TTC549 (cell line): ENCODE results near the gene SIGLEC1.

Experiments
- FAIRE-seq: peaks from 2 replicates; lab custom pipeline; 2012; peaks lifted over from hg19 to GRCh38; lab: Jason Lieb, UNC

SIGLEC1 gene

DNA sequence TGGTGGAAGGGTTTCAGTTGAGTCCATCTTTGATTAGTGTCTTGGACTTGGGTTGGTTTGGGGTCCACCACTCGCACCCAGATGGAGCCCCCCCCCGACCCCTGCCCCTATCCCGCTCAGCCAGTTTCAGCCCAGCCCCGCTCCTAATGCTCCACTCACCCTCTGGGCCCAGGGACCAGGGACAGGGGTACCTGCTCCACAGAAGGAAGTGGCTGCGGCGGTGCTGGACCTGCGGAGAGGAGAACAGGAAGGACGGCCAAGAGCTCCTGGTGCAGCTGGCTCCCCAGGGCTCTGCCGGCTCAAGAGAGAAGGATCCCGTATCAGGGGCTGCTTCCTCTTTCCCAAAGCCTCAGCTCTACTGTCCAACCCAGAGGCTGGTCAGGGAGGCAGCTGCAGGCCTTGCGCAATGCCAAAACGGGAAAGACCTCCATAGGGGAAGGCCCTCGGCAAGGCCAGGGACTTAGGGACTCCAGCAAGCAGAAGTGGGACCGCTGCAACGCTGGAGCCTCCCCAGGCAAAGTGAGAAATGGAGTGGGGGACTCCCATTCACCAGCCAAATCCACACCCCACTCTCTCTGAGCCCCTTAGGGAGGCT, at the start of gene SIGLEC1:
Gene SIGLEC1, minus strand, starts transcription at position 322 of the 595 bp plus-strand sequence. CDS start 5,472 bp downstream, outside the sequence.
- FAIRE-seq, result no peak

DNA sequence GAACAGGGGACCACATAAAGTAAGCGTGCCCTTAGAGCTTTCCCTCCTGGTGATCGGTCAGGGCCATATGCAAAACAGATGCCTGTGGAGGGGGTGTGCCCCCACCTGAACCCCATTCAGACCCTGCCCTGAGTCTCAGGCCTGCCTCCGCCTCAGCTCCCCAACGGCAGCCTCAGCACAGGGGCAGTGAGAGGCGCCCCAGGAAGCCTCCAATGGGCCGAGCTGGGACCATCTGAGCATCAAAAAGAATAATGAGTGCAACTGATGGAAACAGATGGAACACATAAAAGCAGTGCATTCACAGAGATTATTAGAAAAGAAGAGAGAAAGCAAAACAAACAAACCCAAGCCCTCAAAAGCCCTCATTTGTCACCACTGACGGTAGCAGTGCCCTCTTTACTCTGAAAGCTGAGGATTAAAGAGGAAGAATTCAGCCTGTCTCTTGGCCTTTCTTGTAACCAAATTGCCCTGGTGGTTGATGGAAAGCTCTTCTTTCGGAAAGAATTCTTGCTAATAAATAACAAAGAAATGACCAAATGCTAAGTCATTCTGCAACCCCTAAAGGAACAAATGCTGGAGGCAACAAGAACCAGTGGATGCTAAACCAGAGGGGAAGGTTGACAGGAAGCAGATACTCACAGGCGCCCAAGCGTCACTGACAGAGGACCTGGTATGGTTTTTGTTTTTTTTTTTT, 48.4 kb upstream of the SIGLEC1 start:
- FAIRE-seq, result no peak

DNA sequence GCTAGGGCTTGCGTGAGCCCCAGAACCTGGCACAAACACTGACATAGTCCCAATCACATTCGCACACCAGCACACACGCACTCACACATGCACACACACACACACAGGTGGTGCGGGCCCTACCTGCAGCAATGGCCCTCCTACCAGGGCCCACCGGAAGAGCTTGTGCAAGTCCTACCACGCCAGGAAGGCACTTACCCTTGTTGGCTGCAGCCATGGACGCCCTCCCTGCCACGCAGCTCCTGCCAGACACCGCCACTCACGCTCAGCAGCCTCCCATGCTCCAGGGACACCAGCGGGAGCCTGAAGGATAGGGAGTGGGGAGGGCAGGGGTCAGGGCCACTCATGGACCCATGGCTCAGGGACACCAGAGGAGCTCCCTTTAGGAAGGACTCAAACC, 47.5 kb upstream of the SIGLEC1 start:
- FAIRE-seq, result no peak

DNA sequence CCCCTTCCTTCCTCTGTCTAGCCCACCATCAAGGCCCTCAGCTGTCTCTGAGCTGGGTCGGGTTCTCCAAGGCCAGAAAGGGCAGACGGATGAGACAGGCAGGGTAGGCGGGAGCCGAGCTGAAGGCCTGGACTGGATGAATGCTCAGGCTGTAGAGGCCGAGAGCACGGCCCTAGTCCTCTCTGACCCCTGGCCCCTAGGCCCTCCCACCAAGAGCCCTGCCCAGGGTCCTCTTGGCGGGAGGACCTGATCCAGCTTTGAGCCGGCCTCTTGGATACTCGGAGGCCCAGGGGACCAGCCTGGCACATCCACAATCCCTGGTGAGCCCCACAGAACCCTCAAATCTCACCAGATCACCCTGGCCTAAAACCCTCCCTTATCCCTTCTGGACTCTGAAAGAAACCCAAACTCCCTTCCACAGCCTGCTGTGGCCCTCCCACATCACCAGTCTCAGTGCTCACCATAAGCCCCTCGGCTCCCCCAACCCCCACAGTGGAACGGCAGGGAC, 47.0 kb upstream of the SIGLEC1 start:
- no peak for FAIRE-seq

DNA sequence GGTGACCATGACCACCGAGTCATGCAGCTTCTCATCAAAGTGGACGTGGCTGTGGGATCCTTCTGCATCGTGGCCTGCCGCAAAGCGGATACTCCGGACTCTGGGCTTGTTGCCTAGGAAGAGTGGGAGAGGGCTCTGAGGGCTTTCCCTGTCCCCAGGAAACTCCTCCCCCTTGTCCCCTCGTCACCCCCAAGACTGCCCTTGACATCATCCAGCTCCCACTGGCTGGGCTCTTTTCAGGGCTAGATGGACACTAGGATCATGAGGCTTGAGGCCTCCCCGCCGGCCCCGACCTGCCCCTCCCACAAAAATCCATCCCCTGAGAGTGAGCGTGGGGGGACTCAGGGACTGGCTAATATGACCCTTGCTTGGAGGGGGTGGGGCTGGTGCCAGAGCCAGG, 46.2 kb upstream of the SIGLEC1 start:
- FAIRE-seq, result no peak

DNA sequence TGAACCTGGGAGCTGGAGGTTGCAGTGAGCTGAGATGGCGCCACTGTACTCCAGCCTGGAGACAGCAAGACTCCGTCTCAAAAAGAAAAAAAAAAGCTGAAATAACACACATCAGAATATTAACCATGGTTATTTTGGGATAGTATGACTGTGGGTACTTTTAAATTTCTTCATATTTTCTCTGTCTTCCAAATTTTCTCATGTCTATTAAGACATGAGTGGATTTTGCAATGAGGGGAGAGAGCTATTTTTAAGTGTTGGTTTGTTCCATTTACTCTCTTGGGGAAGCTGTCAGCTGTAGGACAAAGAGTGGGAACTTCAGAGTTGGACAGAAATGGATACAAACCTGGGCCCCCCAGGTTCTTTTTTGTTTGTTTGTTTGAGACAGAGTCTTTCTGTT, 44.9 kb upstream of the SIGLEC1 start:
- FAIRE-seq, result no peak

DNA sequence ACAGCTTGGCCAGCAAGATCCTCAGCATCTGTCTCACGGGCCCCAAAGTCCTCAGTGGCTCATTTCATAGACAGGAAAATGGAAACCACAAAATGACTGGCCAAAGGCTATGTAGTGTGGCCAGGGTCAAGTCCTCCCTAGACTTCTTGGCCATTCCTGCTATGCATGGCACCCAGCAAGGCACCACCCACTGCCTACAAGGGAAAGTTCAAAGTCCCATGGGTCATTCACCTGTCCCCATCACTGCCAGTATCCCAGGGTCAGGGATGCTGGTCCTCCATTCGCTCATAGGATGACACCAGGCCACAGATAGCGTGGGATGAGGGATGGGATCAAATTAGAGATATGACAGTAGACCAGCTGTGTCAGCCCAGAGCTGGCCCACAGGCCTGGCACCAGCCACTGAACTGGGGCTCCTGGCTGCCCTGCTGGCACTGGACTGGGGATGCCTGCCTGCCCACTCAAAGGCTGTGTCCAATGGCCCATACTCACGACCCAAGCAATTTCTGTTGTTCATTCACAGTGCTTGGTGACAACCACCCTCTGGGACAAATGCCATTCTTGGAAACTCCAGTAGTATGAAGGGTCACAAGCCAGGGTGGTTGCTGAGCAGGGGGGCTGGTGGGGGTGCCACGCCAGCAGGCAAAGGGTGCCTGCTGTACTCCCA, 43.5 kb upstream of the SIGLEC1 start:
- FAIRE-seq, result no peak

DNA sequence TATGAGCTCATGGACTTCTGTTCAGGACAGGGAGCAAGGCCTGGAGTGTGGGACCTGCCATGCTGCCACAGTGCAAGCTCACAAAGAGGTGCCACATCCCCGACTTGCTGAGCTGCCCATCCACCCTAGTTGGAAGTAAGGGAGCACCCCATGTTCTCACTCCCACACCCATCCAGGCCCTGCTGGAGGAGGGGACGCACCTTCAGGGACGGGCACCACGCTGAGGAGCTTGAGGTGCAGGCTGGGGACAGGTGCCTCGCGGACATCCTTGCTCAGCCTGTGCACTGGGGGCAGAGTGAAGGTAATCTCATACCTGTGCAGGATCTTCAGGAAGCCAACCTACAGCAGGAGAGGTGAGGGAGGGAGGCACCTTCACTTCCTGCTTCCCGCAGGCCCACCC, 42.9 kb upstream of the SIGLEC1 start:
- FAIRE-seq, result no peak

DNA sequence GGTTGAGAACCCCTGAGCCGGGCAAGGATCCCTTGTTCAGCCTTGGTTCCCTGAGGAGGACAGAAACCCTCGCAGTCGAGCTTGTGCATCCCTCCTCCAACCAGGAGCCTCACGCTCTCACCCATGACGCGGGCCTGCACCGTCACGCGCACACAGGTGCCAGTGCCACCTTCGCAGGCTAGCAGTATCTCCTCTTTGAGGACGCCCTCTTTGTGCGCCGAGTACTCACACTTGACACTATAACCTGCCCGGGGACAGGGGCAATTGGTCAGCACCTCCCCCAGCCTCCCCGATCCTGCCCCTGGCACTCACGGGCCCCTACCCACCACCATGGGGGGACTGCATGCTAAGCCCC, 41.9 kb upstream of the SIGLEC1 start:
- FAIRE-seq, result no peak

DNA sequence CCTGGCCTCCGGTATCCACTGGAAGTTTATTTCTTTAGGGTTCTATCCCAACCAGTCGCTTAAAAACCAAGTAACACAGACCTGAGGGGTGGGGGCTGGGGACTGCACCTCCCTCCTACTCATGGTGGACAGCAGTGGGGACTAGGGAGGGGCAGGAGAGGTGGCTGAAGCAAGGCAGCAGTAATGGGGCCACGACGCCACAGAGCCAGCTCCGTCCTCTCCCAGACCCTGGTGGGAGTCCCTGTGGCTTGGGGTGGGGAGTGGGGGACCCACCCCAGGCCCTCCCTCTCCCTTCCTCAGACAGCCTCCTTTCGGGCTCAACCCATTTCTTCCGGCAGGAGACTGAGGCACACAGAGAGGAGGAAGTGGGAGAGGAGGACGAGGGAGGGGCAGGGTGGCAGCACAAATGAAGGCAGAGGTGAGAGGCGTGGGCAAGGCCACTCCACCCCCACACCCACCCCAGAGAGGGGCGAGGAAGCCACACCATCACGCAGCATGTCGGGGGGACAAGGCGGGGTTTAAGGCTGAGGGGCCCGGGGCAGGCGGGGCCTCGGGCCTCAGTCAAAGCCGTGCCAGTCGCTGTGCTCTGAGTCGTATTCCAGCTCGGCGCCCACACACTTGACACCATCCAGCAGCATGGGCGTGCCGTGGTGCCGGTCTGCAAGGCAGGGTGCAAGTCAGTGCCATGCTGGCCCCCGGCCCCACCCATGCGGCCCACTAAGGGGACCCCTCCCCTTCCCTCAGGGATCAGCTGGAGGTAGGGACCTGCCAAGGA, 41.3 kb upstream of the SIGLEC1 start:
- FAIRE-seq, result no peak

DNA sequence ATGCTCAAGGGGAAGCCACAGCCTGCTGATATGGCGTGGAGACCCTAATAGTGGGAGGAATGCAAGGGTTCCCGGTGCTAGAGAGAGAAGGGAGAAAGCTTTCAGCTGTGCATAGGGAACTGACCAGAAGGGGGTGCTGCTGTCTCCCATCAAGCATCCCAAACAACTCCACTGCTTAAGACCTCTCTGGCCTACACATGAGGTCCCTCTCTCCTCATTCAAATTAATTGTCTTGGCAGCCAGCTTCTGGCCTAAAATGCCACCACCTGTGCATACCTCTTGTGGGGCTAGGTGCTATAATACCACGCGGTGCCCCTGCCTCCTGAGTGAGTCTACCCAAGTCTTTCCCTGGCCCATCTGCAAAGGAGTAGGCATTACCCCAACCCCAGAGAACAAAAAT, 40.7 kb upstream of the SIGLEC1 start:
- no peak for FAIRE-seq

DNA sequence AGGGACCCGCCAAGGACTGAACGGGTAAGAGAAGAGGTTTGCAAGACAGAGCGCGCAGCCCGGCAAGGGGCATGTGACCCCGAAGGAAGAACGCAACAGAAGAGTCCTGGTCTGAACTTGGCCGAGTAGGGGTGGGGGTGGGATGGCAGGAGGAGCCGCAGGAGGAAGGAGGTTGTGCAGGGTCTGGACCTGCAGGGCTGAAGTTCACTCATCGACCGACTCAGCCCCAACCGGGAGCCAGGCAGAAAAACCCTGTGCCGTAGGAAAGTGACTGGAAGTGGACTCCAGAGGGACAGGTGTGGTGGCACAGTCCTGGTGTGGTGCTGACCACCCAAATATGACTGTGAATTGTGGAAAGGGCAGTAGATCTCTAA, 40.0 kb upstream of the SIGLEC1 start:
- FAIRE-seq, result no peak

DNA sequence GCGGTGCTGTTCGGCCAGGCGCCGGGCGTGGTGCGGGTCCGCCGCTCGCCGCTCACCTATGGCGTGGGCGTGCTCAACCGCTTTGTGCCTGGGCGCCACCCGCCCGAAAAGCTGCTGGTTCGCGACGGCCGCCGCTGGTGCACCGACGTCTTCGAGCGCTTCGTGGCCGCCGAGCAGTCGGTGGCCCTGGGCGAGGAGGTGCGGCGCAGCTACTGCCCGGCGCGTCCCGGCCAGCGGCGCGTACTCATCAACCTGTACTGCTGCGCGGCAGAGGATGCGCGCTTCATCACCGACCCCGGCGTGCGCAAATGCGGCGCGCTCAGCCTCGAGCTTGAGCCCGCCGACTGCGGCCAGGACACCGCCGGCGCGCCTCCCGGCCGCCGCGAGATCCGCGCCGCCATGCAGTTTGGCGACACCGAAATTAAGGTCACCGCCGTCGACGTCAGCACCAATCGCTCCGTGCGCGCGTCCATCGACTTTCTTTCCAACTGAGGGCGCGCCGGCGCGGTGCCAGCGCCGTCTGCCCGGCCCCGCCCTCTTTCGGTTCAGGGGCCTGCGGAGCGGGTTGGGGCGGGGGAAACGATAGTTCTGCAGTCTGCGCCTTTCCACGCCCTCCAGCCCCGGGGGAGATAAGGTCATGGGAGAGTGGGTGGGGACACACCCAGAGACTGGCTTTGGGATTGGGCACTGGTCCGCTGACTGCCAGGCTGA, 39.4 kb upstream of the SIGLEC1 start:
- no peak for FAIRE-seq

DNA sequence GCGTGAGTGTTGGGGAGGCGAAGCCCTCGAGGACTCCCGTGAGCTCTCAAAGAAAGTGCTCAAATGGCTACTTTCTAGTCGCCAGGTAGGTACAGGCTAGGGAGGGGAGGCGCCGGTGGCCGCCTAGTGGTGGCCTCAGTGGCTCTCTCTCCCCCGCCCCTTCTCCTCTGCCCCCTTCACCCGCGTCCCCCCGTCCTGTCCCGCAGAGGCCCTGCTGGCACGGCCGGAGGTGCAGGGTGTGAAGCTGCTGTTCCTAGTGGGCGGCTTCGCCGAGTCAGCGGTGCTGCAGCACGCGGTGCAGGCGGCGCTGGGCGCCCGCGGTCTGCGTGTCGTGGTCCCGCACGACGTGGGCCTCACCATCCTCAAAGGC, 38.9 kb upstream of the SIGLEC1 start:
- FAIRE-seq, result no peak

DNA sequence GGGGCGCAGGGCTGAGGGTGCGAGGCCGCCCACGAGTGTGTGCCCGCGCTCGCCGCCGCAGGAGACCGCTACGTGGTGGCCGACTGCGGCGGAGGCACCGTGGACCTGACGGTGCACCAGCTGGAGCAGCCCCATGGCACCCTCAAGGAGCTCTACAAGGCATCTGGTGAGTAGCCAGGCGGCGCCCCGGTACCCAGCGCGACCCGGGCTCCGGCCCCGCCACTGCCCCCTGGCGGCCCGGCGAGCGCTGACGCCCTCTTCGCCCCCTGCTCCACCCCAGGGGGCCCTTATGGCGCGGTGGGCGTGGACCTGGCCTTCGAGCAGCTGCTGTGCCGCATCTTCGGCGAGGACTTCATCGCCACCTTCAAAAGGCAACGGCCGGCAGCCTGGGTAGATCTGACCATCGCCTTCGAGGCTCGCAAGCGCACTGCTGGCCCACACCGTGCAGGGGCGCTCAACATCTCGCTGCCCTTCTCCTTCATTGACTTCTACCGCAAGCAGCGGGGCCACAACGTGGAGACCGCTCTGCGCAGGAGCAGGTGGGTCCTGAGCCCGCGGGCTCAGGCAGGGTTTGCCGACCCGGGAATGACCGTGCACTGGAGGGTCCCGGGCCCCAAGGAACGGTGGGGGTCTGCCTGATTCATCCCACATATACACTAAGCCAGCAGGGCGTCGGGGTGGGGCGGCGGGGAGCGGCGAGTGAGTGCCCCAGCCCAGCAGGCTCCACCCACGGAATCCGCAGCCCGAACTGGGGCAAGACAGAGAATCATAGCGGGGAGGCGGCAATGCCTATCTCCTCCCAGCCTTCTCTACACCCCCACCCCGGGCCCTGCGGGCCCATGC, 37.5 kb upstream of the SIGLEC1 start:
- FAIRE-seq, result no peak

DNA sequence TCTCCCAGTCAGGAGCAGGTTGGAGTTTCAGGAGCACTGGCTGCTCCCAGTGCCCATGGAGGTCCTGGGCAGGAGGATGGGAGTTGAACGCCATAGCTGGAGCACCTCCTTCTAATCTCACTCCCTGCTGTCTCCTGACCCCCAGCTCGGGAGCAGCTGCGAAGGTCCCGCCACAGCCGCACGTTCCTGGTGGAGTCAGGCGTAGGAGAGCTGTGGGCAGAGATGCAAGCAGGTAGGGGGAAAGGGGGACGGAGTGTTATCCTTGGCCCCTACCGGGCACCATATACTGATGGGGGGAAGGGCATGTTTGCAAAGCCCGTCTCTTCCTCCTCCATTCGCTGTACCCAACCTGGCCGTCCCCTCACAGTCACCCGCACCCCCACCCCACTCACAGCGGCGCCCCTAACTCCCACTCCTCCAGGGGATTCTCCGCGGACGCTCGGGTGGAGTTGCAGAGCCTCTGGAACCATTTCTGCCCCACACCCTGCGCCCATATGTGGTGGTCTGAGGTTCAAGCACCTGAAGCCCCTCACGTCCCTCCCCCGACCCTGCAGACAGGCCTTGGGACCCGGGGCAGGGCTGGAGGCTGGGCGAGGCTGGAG, 36.8 kb upstream of the SIGLEC1 start:
- no peak for FAIRE-seq

DNA sequence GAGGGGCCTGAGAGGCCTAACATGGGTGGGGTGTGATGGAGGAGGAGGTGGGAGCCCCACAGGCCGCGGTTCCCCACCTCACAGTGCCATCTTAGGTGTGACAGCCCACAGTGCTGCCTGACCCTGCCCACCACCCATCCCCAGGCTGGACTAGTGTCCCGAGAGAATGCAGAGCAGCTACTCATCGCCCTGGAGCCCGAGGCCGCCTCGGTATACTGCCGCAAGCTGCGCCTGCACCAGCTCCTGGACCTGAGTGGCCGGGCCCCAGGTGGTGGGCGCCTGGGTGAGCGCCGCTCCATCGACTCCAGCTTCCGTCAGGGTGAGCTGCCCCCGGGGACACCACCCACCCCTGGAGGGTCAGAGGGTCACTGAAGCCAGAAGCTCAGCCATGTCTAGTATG, 35.7 kb upstream of the SIGLEC1 start:
- FAIRE-seq, result no peak

DNA sequence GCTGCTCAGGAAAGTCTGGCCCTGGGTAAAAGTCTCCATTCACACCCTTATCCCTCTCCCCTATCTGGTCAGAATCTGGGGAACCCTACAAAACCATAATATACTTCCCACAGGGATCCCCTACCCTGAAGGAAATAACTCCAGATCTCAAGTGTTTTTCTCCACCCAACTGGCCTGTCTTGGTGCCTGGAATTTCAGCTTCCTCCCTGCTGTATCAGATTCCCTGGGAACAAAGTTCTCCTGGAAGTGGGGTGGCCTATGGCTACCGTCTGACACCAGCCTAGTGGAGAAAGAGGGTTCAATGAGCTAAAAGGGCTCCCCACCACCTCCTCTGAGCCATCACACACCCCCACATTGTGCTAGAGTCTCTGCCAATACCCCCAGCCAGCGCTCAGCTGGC, 35.1 kb upstream of the SIGLEC1 start:
- FAIRE-seq, result no peak

DNA sequence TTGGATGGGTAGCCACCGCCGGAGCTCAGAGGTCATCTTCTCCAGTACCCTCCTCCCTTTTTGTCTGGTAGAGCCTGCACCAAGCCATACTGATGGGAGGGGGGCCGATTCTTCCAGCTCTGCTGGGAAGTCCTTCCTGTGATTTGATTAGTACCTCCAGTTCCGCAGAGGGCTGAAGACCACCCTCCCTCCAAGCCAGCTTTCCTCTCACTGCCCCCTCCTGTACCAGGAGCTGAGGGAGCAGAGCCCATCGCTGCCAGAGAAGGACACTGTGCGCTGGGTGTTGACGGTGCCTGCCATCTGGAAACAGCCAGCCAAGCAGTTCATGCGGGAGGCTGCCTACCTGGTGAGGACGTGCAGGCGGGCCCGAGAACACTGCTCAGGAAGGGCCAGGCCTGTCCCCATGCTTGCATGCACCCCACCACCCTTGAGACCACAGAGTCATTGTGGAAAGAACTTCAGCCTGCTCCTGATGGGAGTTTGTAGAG, 33.3 kb upstream of the SIGLEC1 start:
- no peak for FAIRE-seq

DNA sequence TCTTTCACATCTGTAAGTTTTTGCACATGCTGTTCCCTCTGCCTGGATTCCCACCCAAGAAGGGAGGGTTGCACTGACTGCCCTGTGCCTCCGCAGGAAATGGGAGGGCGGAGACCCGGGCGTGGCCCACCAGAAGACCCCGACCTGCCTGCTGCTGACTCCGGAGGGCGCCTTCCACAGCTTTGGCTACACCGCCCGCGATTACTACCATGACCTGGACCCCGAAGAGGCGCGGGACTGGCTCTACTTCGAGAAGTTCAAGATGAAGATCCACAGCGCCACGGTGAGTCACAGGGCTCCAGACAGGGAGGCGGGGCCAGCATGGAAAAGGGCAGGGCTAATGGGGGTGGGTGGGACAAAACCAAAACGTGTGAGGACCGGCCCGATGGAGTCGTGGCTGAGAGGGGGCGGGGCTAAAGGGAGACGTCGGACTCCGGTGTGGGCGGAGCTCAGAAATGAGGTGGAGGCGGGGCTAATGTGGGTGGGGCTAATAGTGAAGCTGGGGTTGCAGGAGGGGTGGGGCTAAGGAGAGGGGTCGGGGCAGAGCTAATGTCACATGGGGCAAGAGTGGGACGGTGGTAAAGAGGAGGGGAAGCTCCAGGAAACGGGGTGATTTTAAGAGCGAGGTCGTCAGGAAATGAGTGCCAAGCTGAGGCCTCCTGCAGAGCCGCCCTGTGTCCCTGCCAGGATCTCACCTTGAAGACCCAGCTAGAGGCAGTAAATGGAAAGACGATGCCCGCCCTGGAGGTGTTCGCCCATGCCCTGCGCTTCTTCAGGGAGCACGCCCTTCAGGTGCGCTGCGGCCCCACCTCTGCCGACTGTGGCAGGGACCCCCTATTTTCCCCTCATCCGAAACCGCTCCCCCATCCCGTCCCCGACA, 32.6 kb upstream of the SIGLEC1 start:
- FAIRE-seq, result no peak
